H54 (cell line): ENCODE data around the gene TBXAS1.

Experiments used
- DNase-seq: peaks from one replicate; pipeline ENCODE4 v3.0.0; 2011; ENCODE audit warnings: low spot score, mixed read lengths; ENCODE audit not compliant: insufficient read length
- FAIRE-seq: peaks from 3 replicates; lab custom pipeline; 2011; peaks lifted over from hg19 to GRCh38; lab: Jason Lieb, UNC
- POLR2A ChIP-seq: IDR thresholded peaks from 2 replicates; pipeline ENCODE4 v1.6.1; 2011; ENCODE audit warnings: low read depth, mild to moderate bottlenecking, low read length

The TBXAS1 gene

DNA sequence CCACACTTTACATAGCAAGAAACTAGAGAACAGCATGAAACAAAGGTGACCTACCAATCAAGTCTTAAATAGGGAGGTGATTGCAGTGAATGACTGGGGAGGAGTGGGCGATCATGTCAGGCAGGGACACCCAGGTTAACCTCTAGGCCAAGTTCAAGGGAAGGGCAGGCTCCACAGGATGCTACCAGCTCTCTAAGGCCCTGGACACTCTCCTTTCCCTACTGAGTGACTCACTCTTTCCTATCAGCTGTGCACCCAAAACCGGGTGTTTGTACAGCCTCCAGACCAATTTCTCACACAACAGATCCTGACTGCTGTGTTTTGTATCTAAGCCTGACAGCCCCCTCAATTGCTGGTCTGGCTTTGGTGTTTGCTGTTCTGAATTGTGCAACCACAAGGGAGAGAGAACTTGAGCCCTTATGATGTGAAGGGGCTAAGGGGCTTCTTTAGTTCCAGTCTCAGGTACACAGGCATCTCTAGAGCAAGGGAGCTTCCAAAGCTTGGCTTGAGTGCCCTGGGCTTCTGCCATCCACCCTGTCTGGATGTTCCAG is 107.8 kb downstream of the TBXAS1 start:
- no peak for FAIRE-seq
- TF ChIP-seq POLR2A = no peak
- DNase-seq = peak; percentile 26

DNA sequence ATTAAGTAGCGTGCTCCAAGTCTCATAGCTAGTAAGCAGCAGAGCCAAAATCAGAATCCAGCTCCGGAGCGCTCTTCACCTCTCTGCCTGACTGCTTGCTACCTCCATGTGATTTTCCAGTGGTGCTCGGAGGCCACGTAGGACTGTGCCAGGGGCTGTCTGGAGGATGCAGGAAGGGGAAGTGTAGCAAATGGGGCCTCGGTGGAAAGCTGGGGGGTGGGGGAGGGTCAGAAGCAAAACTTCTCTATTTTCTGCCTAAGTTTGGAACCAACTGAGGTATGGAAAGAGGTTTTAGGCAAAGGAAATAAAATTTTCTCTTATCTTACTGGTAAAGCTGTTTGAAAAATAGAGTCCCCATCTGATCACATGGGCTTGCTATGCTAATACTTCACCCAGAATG is 108.7 kb downstream of the TBXAS1 start:
- FAIRE-seq (no peak), DNase-seq (no peak)
- no peak for TF ChIP-seq POLR2A

DNA sequence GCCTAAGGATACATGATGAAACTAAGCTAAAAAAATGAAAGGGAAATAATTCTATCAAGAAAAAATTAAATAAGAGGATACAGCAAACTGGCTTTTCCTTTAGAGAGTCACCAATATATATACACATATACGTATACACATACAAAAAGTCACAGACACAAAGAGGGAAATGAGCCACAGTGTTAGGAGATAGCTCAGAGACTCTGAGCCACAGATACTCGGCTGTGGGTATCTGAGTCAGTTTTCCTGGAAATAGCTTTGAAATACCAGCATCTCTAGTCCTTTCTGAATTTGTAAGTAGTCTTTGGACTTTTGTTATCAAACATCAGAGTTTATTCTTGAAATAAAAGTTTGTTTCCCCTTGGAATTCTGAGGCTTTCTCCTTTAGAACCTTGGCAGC is 111.8 kb downstream of the TBXAS1 start:
- no peak for DNase-seq
- TF ChIP-seq POLR2A = no peak
- FAIRE-seq = no peak

DNA sequence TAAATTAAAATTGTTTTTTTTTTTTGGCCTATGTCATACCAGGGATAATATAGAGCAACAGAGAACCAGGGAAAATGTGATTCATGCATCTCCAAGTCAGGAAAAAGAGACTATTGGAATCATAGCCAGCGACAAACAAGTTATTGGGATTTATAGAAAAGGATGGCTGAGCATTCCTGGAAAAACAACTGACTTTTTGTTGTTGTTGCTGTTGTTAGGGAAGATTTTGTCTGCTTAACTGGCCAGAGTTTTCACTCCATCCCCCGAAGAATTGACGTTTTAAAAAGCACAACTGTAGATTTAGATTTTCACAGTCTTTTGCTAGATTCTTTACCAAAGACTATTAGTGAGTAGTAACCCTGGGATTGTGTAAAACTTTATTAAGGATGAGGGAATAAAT is 112.4 kb downstream of the TBXAS1 start:
- DNase-seq = no peak
- no peak for TF ChIP-seq POLR2A
- no peak for FAIRE-seq

DNA sequence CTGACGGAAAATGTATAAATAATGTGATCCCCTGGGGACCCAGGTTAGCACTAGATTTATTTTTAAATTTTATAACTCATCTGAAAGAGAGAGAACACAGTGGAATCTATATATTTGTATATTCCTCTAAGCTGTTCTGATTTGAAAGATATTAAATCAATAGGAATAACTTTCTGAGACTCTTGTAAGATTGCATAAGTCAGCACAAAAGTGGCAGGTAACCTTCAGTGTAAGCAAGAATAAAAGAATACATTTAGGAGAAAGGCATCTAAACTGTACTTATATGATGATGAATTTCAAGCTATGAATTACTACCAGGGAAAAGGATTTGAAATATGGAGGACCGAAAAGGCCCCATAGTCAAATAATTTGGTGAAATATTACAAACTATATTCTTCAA is 112.8 kb downstream of the TBXAS1 start:
- TF ChIP-seq POLR2A = no peak

DNA sequence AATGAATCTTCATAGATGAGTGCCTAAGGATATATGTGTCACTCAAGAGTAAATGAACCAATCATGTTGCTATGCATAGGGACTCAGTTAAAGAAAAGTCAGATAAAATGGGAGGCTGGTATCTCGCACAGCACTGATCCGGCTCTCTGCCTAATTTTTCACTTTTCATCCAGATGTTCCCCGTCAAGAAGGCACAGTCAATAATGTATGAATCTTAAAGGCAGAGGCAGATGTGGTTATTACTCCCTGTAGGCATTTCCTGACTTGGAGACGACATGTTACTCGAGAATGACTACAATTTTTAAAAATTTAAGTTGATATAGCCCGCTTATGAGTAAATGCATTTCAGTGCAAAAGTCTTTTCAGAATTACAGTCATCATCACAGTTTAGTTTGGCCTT is 113.6 kb downstream of the TBXAS1 start:
- FAIRE-seq = no peak

More for the DNA sequence above, 112.8 kb downstream of the TBXAS1 start:
- FAIRE-seq (no peak), DNase-seq (no peak)

DNA sequence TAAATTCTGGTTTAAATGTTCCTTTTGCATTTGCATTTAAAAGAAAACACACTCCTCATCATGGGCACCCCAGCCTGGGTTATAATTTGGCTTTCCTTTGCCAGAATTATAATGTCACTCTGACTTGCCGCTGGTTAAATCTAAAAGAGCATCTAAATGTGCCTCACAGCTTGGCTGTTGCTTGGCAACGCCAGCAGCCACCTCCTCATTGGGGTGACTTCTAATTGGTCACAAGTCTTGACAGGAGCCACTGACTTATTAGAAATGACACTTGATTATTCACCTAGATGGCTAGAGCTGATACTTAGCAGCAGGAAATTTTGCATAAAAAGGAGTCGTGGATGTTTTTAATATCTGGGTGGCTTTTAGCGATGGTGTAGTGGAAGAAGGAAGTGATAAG is 114.3 kb downstream of the TBXAS1 start:
- no peak for TF ChIP-seq POLR2A
- FAIRE-seq (no peak), DNase-seq (no peak)

More for the DNA sequence above, 113.6 kb downstream of the TBXAS1 start:
- DNase-seq = no peak
- TF ChIP-seq POLR2A = no peak

DNA sequence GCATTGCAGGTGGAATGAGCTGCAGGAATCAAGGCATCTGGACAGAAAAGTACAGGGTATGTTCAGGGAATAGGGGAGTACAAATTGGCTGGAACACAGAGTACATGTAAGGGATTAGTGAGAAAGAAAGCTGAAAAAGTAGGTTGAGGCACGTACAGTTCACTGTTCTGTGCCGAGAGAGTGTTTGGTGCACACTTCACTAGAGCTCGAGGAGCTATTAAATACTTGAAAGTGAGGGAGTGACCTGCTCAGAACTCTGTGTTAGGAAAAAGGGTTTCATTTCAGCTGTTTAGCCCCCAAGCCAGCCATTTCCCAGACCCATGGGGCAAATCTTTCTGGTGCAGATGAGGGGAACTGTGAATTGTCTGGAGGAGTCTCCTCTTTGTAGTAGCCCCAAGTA is 115.2 kb downstream of the TBXAS1 start:
- DNase-seq (no peak), FAIRE-seq (no peak)
- no peak for TF ChIP-seq POLR2A

DNA sequence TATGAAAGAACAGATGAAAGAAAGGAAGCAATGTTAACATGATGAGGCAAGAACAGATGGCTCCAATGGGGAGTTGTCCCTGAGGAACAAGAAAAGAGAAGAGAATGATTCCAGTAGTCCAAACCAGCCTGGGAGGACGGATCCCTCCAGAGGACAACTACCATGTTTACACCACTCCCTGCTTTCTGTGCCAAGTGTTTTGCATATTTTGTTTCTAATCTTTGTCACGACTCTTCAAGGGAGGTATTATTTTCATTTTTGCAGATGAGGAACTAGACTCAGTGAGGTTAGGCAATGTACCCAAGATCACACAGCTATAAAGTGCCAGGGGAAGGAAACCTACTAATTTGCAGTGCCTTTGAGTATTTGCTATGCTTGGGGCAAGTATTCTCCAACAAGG is 117.5 kb downstream of the TBXAS1 start:
- FAIRE-seq (no peak), DNase-seq (no peak)
- no peak for TF ChIP-seq POLR2A

DNA sequence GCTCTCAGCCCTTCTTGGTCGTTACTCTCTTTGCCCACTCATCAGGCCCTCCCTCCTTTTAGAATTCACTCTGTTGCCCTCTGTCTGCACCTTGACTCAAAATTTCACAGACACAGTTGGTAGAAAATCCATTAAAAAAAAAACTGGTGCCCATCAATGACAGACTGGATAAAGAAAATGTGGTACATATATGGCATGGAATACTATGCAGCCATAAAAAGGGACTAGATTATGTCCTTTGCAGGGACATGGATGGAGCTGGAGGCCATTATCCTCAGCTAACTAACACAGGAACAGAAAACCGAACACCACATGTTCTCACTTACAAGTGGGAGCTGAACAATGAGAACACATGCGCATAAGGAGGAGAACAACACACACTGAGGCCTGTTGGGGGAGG is 118.0 kb downstream of the TBXAS1 start:
- TF ChIP-seq POLR2A = no peak
- DNase-seq (no peak), FAIRE-seq (no peak)

DNA sequence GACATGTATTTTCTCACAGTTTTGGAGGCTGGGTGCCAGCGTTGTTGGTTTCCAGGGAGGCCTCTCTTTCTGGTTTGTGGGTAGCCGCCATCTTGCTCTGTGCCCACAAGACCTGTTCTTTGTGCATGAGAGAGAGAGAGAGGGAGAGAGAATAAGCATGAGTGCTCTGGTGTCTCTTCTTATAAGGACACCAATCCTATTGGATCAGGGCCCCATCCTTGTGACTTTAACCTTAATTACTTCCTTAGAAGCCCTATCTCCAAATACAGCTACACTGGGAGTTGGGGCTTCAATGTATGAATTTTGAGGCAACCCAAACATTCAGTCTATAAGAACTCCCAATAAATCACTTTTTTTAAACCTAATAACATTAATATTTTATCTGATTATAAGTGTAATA is 119.1 kb downstream of the TBXAS1 start:
- FAIRE-seq = no peak
- DNase-seq = no peak
- no peak for TF ChIP-seq POLR2A

DNA sequence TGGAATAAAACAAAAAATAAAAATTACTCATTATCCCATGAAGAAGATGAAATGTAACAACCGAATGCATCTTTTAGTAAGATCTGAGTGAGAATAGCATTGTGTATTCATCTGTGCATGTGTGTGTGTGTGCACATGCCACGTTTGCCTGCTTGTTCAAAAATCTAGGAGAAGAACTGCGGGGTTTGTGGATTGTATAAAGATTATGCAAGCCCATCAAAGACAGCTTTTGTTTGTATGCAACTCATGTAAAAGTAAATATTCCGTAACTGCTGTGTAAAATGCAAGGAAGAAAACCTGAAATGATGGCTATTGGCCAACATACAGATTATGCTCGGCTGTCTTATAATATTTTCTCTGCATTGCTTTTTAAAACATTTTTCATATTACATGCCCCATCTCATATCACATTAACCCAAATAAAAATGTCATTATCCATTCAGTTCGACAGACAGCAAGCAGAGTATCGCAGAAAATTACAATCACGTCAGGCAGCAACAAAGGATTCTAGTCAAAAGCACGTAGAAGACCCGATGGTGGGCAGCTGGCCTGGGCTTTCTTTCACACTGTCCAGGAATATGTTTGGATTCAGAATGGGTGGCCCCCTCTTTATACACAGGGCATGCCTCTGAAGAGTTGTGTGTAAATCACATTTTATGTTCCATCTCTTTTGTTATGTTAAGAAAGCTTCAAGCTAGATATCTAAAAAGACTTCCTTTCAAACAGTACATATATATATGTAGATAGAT is 119.7 kb downstream of the TBXAS1 start:
- DNase-seq = no peak
- TF ChIP-seq POLR2A = no peak
- no peak for FAIRE-seq

DNA sequence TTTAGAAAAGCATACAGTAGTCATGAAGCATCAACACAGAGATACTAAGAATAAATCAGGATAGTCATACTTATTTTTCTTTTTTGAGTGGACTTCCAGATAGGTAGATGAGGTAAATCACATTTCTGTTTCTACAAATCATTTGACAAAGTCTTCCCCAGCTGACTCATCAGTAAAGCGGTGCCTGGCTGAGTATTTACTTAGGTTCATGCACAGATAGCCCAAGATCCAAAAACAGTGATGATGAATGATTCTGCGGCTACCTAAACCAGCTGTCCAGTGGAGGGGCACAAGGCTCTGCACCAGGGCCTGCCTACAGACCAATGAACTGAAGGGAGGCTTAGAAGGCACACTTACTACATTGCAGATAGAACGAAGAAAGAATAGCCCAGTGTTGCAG is 120.6 kb downstream of the TBXAS1 start:
- FAIRE-seq (no peak), DNase-seq (no peak)
- TF ChIP-seq POLR2A = no peak

DNA sequence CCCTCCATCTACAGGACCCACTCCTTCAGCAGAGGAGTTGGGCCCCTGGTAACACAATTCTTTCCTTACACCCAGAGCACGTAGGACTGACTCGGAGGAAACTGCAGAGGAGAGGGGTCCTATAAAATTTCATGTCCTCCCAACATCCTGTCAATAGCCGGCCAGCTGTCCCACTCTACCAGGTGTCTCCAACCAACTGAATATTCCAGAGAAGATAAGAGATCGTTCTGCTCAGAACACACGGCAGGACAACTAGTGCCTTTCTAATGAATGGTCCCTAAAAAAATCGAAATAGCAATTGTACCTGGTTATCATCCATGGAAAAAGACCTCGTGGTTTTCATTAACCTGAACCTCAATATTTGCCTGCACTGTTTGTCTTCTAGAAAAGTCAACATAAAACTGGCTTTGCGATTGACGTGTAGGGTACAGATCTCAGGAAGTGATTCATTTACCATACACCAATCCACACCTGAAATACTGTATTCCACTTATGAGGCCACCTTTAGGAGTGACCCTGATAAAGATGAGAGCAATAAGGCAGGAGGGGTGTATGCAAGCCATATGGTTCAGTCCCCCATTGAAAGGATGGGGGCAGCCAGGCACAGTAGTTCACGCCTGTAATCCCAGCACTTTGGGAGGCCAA is 121.9 kb downstream of the TBXAS1 start:
- no peak for TF ChIP-seq POLR2A
- DNase-seq (no peak), FAIRE-seq (no peak)

DNA sequence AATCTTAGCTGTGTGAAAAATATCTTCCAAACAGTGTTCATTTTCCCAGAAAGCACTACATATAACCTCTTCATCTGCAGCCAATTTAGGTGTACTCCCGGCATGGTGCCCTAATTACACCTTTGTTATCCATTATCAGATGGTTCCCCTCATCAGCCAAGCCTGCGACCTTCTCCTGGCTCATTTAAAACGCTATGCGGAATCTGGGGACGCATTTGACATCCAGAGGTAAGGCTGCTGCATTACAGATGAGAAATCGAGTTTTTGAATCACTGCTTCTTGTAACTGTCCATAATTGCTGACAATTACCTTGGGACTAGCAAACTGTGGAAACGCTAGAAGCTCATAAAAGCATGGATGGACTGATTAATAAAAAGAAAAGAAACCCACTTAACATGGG is 124.2 kb downstream of the TBXAS1 start:
- no peak for TF ChIP-seq POLR2A
- DNase-seq = no peak
- no peak for FAIRE-seq
